GM19240 (cell line): ENCODE results near the gene CFAP77.
A peak's percentile ranks its signal among the peaks of the same experiment; 100 is the strongest.
"Not testable (repeated sequence)": the region's sequence is repeated elsewhere in the genome, so short reads cannot be mapped to it uniquely, and the experiment has no call there.

Source experiments
- DNase-seq: peaks from one replicate; pipeline ENCODE4 v3.0.0; 2011; ENCODE audit warnings: low spot score; ENCODE audit not compliant: insufficient read length

The CFAP77 gene

GRCh38 chr9:132546148-132547051, 136.4 kb downstream of the CFAP77 start:
- DNase-seq: no peak

- DNase-seq: no peak
These were observed 137.0 kb downstream of the CFAP77 start for GRCh38 chr9:132547052-132547431.

GRCh38 chr9:132547436-132547835, 137.4 kb downstream of the CFAP77 start:
- no peak for DNase-seq

- DNase-seq: no peak
These were observed 138.1 kb downstream of the CFAP77 start for GRCh38 chr9:132547976-132548730.

- no peak for DNase-seq
These were observed 139.0 kb downstream of the CFAP77 start for GRCh38 chr9:132548751-132549640.

- DNase-seq: no peak
These were observed 141.5 kb downstream of the CFAP77 start for GRCh38 chr9:132551556-132551955.

- no peak for DNase-seq
These were observed 142.0 kb downstream of the CFAP77 start for GRCh38 chr9:132552041-132552440.

GRCh38 chr9:132554755-132555154, 144.7 kb downstream of the CFAP77 start:
- no peak for DNase-seq

GRCh38 chr9:132555528-132555927, 145.5 kb downstream of the CFAP77 start:
- DNase-seq: no peak

- DNase-seq: no peak
These were observed 146.2 kb downstream of the CFAP77 start for GRCh38 chr9:132556235-132556634.

- no peak for DNase-seq
These were observed 146.7 kb downstream of the CFAP77 start for GRCh38 chr9:132556714-132557113.

GRCh38 chr9:132557159-132557558, 147.1 kb downstream of the CFAP77 start:
- no peak for DNase-seq

- no peak for DNase-seq
These were observed 149.7 kb downstream of the CFAP77 start for GRCh38 chr9:132559711-132560110.

- DNase-seq: no peak
These were observed 150.7 kb downstream of the CFAP77 start for GRCh38 chr9:132560616-132561202.

- no peak for DNase-seq
These were observed 152.2 kb downstream of the CFAP77 start for GRCh38 chr9:132562306-132562573.

GRCh38 chr9:132564526-132564925, 154.5 kb downstream of the CFAP77 start:
- DNase-seq: no peak

- DNase-seq: not testable (repeated sequence)
These were observed 158.8 kb downstream of the CFAP77 start for GRCh38 chr9:132568787-132569186.

- DNase-seq: no peak
These were observed 162.0 kb downstream of the CFAP77 start for GRCh38 chr9:132571806-132572600.

- DNase-seq: no peak
These were observed 162.9 kb downstream of the CFAP77 start for GRCh38 chr9:132572921-132573320.

- DNase-seq: peak; percentile 75
These were observed 165.1 kb downstream of the CFAP77 start for GRCh38 chr9:132575005-132575609.
